ENCODE measurements around the gene DENND4B. TPM values are rescaled to one million over a fixed set of nuclear protein-coding genes. Genes with fewer than 3 reads are reported as not detected.

Gene DENND4B
- total and polyA plus RNA-seq, 9 of the 15 experiments (the other 6 are each of a cell fraction or from before 2014, with no cell fraction given): 9.5 to 80.5 (median 23.1) TPM

DNA sequence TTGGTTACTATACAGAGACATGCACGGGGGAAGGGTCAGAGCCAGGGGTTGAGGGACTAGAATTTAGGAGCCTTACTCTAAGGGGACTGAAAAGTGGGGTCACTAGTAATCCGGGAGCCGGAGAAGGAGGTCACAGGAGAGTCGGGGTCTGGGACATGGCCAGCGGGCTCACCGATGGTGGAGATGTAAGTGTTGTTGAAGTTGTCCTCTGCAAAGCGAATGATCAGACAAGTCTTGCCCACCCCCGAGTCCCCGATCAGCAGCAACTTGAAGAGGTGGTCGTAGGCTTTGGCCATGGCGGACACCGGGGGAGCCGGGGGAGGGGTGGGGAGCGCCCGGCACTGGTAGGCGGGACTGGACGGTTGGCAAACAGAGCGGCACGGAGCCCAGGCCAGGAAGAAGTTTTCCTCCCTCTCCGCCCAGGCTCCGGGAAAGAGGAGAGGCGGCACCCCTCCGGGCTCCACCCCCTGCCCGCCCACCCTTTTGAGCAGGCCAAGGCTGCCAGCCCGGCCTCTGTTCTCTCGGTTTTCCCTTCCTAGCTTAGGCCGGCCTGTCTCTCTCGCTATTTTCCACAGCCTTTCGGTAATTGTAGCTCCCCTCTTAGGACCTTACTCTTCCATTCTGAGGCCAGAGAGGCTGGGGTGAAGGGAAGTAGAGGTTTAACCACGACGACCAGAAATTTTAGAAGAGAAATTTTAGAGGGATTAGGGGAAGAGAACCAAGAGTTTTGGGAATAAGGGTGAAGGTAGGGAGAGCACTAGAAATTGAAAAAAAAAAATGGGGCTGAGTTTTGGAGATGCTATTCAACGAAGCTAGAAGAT lies 39.6 kb upstream of the DENND4B start, which contains the start of gene RAB13 (continued):
- TF ChIP-seq SMARCC2 (IDR thresholded peaks at IDR 0.05; ENCODE audit: low read depth): no peak
- TF ChIP-seq ZSCAN32 (CRISPR knock-in tag; IDR thresholded peaks at IDR 0.05): no peak
- TF ChIP-seq MLLT1 (IDR thresholded peaks at IDR 0.05): 0 out of 4 replicates have a peak, but pooled peaks of 1 of the 2 experiments have one; percentile 40
- TF ChIP-seq ZNF232 (CRISPR knock-in tag; IDR thresholded peaks at IDR 0.05): no peak
- no peak for TF ChIP-seq ZNF395 (CRISPR knock-in tag; IDR thresholded peaks at IDR 0.05)
- TF ChIP-seq ELF1 (tag; IDR thresholded peaks at IDR 0.05): no peak
- TF ChIP-seq TEAD2 (tag; IDR thresholded peaks at IDR 0.05): no peak
- no peak for TF ChIP-seq SMARCB1 (IDR thresholded peaks at IDR 0.05; ENCODE audit: insufficient read length, low read depth)
- no peak for TF ChIP-seq SRSF1 (IDR thresholded peaks at IDR 0.05; ENCODE audit: low read depth, low read length)
- TF ChIP-seq SMAD2 (IDR thresholded peaks at IDR 0.05; ENCODE audit: low read depth, low read length): no peak
- TF ChIP-seq NFATC3 (IDR thresholded peaks at IDR 0.05): peak; percentile 46; the same call in 1 of the 2 replicates
- 0 out of 2 replicates have a peak, but pooled peaks have one; percentile 11 for TF ChIP-seq ARID1B (IDR thresholded peaks at IDR 0.05)
- TF ChIP-seq TAF9B (IDR thresholded peaks at IDR 0.05; ENCODE audit: partially characterized antibody): no peak
- no peak for TF ChIP-seq ZNF146 (CRISPR knock-in tag; IDR thresholded peaks at IDR 0.05; ENCODE audit: unreplicated experiment)
- TF ChIP-seq, protein P1, sequence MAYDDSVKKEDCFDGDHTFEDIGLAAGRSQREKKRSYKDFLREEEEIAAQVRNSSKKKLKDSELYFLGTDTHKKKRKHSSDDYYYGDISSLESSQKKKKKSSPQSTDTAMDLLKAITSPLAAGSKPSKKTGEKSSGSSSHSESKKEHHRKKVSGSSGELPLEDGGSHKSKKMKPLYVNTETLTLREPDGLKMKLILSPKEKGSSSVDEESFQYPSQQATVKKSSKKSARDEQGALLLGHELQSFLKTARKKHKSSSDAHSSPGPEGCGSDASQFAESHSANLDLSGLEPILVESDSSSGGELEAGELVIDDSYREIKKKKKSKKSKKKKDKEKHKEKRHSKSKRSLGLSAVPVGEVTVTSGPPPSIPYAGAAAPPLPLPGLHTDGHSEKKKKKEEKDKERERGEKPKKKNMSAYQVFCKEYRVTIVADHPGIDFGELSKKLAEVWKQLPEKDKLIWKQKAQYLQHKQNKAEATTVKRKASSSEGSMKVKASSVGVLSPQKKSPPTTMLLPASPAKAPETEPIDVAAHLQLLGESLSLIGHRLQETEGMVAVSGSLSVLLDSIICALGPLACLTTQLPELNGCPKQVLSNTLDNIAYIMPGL (CRISPR knock-in tag; IDR thresholded peaks at IDR 0.05): no peak
- no peak for TF ChIP-seq ZNF224 (CRISPR knock-in tag; IDR thresholded peaks at IDR 0.05)
- 0 out of 2 replicates have a peak, but pooled peaks have one; percentile 21 for TF ChIP-seq GABPA (tag; conservative IDR thresholded peaks at IDR 0.05; ENCODE audit: low read depth)
- TF ChIP-seq KDM5B (IDR thresholded peaks at IDR 0.05; ENCODE audit: insufficient replicate concordance, low read depth, low read length): peak; percentile 47
- no peak for TF ChIP-seq ZFP36 (IDR thresholded peaks at IDR 0.05; ENCODE audit: low read depth, low read length, partially characterized antibody)
- TF ChIP-seq ZNF766 (CRISPR knock-in tag; conservative IDR thresholded peaks at IDR 0.05): 0 out of 2 replicates have a peak, but pooled peaks have one; percentile 3
- TF ChIP-seq POLR2A (conservative IDR thresholded peaks at IDR 0.05): no peak; the same call in 1 of the 2 replicates
- no peak for TF ChIP-seq ATF1 (CRISPR knock-in tag; IDR thresholded peaks at IDR 0.05)
- no peak for TF ChIP-seq ATF1 (tag; IDR thresholded peaks at IDR 0.05)
- peak; percentile 65; the same call in 1 of the 2 replicates for TF ChIP-seq ZBTB17 (CRISPR knock-in tag; IDR thresholded peaks at IDR 0.05)
- no peak for TF ChIP-seq KLF1 (tag; IDR thresholded peaks at IDR 0.05)
- TF ChIP-seq JUNB (CRISPR knock-in tag; conservative IDR thresholded peaks at IDR 0.05): no peak
- TF ChIP-seq PRMT5 (CRISPR knock-in tag; IDR thresholded peaks at IDR 0.05): no peak

Data from K562 (cell line).